ENCODE measurements around the gene GRIK4. TPM values are rescaled to one million over a fixed set of nuclear protein-coding genes. Genes with fewer than 3 reads are reported as not detected.

The GRIK4 gene
- total and polyA plus RNA-seq, 4 donors: 0.05 to 0.25 (median 0.06) TPM; not detected in 1

- TF ChIP-seq REST (IDR thresholded peaks at IDR 0.05) (no peak), JUND (IDR thresholded peaks at IDR 0.05) (no peak), NR2F2 (IDR thresholded peaks at IDR 0.05) (no peak), MAX (IDR thresholded peaks at IDR 0.05) (no peak), FOXA2 (IDR thresholded peaks at IDR 0.05) (no peak)
Measured at GRCh38 chr11:120912915-120913314, 401.4 kb downstream of the GRIK4 start (continued).

- no peaks in the 10 kb centered on the region for H3K36me3 ChIP-seq (ENCODE audit: control insufficient read depth in 4 of 4, insufficient read depth in 3 of 4, low read depth in 1 of 4, low read length in 3 of 4)
- peaks cover 0 to 2% (median 0%) of the 10 kb centered on the region in 4 donors for H3K27me3 ChIP-seq (ENCODE audit: control insufficient read depth in 4 of 4, insufficient read depth in 4 of 4, low read length in 3 of 4)
- TF ChIP-seq MAX (IDR thresholded peaks at IDR 0.05): no peak
- no peak for TF ChIP-seq REST (IDR thresholded peaks at IDR 0.05)
- TF ChIP-seq JUND (IDR thresholded peaks at IDR 0.05): no peak
- no peak for TF ChIP-seq HNF4G (IDR thresholded peaks at IDR 0.05)
- no peak for TF ChIP-seq FOXA2 (IDR thresholded peaks at IDR 0.05)
- TF ChIP-seq GABPA (IDR thresholded peaks at IDR 0.05 in 1 of 2, conservative IDR thresholded peaks at IDR 0.05 in 1 of 2): no peak
- TF ChIP-seq RXRA (IDR thresholded peaks at IDR 0.05): no peak
- no peak for TF ChIP-seq RAD21 (IDR thresholded peaks at IDR 0.05)
- TF ChIP-seq ZBTB33 (IDR thresholded peaks at IDR 0.05): no peak
- TF ChIP-seq NR2F2 (IDR thresholded peaks at IDR 0.05): no peak
- no peak for TF ChIP-seq YY1 (IDR thresholded peaks at IDR 0.05)
- TF ChIP-seq FOXA1 (IDR thresholded peaks at IDR 0.05): no peak
- no peak for TF ChIP-seq CTCF (IDR thresholded peaks at IDR 0.05; ENCODE audit: low read depth, low read length, missing input control)
- TF ChIP-seq SP1 (IDR thresholded peaks at IDR 0.05): no peak
- TF ChIP-seq HNF4A (conservative IDR thresholded peaks at IDR 0.05): no peak
- TF ChIP-seq ATF3 (IDR thresholded peaks at IDR 0.05): no peak
- H3K4me1 ChIP-seq (ENCODE audit: control insufficient read depth in 4 of 4, insufficient read depth in 4 of 4, low read length in 3 of 4): no peaks in the 10 kb centered on the region
- WGBS: 97% methylated on average over 5 of the region's 5 CpGs
- no peak for DNase-seq (ENCODE audit: low spot score)
- H3K9ac ChIP-seq (ENCODE audit: low read depth in 1 of 2, low read length in 2 of 2): no peak overlapping the region
- no peaks in the 10 kb centered on the region for H3K9me3 ChIP-seq (ENCODE audit: control insufficient read depth in 4 of 4, low read length in 3 of 4)
- no peak overlapping the region for H3K4me3 ChIP-seq (ENCODE audit: low read depth in 1 of 3, low read length in 3 of 3)
- no peak overlapping the region for H3K27ac ChIP-seq (ENCODE audit: low read depth in 1 of 2, low read length in 2 of 2)
Measured at GRCh38 chr11:120914021-120914420, 402.5 kb downstream of the GRIK4 start.

Data from liver (tissue), 9 donors.